Loucy (cell line): ENCODE results near the gene TRPM5.

ENCODE experiments used
- H2AFZ ChIP-seq: fragments of 200-600 bp; sonication (generic); 2 replicates; pipeline ENCODE4 v1.6.0; 2016; ENCODE audit warnings: antibody characterized with exemption, mild to moderate bottlenecking, low read length, moderate library complexity
- H3F3A ChIP-seq: fragments of 200-600 bp; 2 replicates; pipeline ENCODE4 v1.6.0; 2016; ENCODE audit warnings: antibody characterized with exemption, low read depth, mild to moderate bottlenecking
- H3K27me3 ChIP-seq: fragments of 200-600 bp; sonication (generic); 2 replicates; pipeline ENCODE4 v1.6.1; 2014; ENCODE audit warnings: low read length, mild to moderate bottlenecking; ENCODE audit not compliant: insufficient read depth, poor library complexity, severe bottlenecking
- H3K36me3 ChIP-seq: fragments of 200-600 bp; sonication (generic); 2 replicates; pipeline ENCODE4 v1.6.1; 2016; ENCODE audit warnings: low read length; ENCODE audit not compliant: insufficient read depth
- H3K4me1 ChIP-seq: fragments of 200-600 bp; sonication (generic); 2 replicates; pipeline ENCODE4 v1.5.1; 2014; ENCODE audit warnings: low read length, mild to moderate bottlenecking; ENCODE audit not compliant: insufficient read depth, poor library complexity, severe bottlenecking
- H3K4me2 ChIP-seq: fragments of 200-600 bp; sonication (generic); 2 replicates; pipeline ENCODE4 v1.6.0; 2014; ENCODE audit warnings: antibody characterized with exemption, low read length, low read depth, mild to moderate bottlenecking; ENCODE audit not compliant: poor library complexity, severe bottlenecking
- H3K4me3 ChIP-seq: fragments of 200-600 bp; sonication (generic); 2 replicates; pipeline ENCODE4 v1.5.1; 2014; ENCODE audit warnings: low read length, mild to moderate bottlenecking, mixed read lengths; ENCODE audit not compliant: poor library complexity, severe bottlenecking
- H3K79me2 ChIP-seq: fragments of 200-600 bp; sonication (generic); 2 replicates; pipeline ENCODE4 v1.6.1; 2014; ENCODE audit warnings: low read length; ENCODE audit not compliant: insufficient read depth
- H3K9ac ChIP-seq: fragments of 200-600 bp; sonication (generic); 2 replicates; pipeline ENCODE4 v1.6.0; 2014; ENCODE audit warnings: mild to moderate bottlenecking, low read depth, low read length, moderate library complexity; ENCODE audit not compliant: poor library complexity, severe bottlenecking
- H3K9me2 ChIP-seq: fragments of 200-600 bp; sonication (generic); replicated peaks from 2 replicates; pipeline ENCODE4 v1.6.1; 2016; ENCODE audit warnings: low read depth, low read length, mixed read lengths
- H3K9me3 ChIP-seq: fragments of 200-600 bp; sonication (generic); 2 replicates; pipeline ENCODE4 v1.6.1; 2014; ENCODE audit warnings: mild to moderate bottlenecking, antibody characterized with exemption, low read length, low read depth; ENCODE audit not compliant: insufficient read depth
- H4K20me1 ChIP-seq: fragments of 200-600 bp; sonication (generic); 2 replicates; pipeline ENCODE4 v1.6.0; 2014; ENCODE audit warnings: antibody characterized with exemption, low read length, mild to moderate bottlenecking; ENCODE audit not compliant: insufficient read depth, poor library complexity, severe bottlenecking
- EZH2phosphoT487 ChIP-seq: fragments of 200-600 bp; IDR thresholded peaks from 2 replicates; pipeline ENCODE4 v1.6.1; 2018; ENCODE audit warnings: antibody characterized with exemption, mild to moderate bottlenecking, moderate library complexity, borderline replicate concordance
- TF ChIP-seq, protein P1 (sequence below): fragments of 200-600 bp; sonication (generic); conservative IDR thresholded peaks from 2 replicates; pipeline ENCODE4 v1.5.1; 2014; ENCODE audit warnings: mild to moderate bottlenecking, antibody characterized with exemption, low read length

The TRPM5 gene

DNA sequence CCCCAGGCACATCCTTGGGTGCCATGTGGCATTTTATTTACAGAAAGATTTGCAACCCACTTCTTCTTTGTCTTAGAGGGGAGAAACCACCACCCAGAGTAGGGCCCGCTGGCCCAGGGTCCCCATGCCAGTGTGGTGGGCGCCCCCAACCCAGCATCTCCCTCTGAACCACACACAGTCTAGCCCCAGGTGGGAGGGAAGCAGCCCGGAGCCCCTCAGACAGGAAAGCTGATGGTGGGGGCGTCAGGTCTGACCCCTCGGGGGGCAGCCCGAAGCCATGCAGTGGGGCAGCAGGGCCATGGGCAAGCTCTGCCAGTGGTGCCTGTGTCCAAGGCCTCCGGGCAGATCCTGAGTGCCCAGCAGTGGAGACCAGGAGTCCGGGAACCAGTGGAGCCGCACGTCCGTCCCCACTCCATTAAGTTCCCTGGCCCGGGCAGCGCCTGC is 11.7 kb downstream of the TRPM5 start:
- no peak overlapping the region for H3K9ac ChIP-seq
- H3K27me3 ChIP-seq, result no peaks in the 10 kb centered on the region
- no peak overlapping the region for H3K4me3 ChIP-seq
- no peak overlapping the region for H3K4me2 ChIP-seq
- H3K79me2 ChIP-seq, result no peaks in the 10 kb centered on the region
- TF ChIP-seq EZH2phosphoT487, result no peak
- TF ChIP-seq, protein P1, sequence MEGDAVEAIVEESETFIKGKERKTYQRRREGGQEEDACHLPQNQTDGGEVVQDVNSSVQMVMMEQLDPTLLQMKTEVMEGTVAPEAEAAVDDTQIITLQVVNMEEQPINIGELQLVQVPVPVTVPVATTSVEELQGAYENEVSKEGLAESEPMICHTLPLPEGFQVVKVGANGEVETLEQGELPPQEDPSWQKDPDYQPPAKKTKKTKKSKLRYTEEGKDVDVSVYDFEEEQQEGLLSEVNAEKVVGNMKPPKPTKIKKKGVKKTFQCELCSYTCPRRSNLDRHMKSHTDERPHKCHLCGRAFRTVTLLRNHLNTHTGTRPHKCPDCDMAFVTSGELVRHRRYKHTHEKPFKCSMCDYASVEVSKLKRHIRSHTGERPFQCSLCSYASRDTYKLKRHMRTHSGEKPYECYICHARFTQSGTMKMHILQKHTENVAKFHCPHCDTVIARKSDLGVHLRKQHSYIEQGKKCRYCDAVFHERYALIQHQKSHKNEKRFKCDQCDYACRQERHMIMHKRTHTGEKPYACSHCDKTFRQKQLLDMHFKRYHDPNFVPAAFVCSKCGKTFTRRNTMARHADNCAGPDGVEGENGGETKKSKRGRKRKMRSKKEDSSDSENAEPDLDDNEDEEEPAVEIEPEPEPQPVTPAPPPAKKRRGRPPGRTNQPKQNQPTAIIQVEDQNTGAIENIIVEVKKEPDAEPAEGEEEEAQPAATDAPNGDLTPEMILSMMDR, result no peak
- H3K9me3 ChIP-seq, result no peaks in the 10 kb centered on the region
- H3F3A ChIP-seq, result no peaks in the 10 kb centered on the region
- no peaks in the 10 kb centered on the region for H3K36me3 ChIP-seq
- no peaks in the 10 kb centered on the region for H4K20me1 ChIP-seq
- no peaks in the 10 kb centered on the region for H3K9me2 ChIP-seq
- H2AFZ ChIP-seq, result no peak overlapping the region
- H3K4me1 ChIP-seq, result no peaks in the 10 kb centered on the region

DNA sequence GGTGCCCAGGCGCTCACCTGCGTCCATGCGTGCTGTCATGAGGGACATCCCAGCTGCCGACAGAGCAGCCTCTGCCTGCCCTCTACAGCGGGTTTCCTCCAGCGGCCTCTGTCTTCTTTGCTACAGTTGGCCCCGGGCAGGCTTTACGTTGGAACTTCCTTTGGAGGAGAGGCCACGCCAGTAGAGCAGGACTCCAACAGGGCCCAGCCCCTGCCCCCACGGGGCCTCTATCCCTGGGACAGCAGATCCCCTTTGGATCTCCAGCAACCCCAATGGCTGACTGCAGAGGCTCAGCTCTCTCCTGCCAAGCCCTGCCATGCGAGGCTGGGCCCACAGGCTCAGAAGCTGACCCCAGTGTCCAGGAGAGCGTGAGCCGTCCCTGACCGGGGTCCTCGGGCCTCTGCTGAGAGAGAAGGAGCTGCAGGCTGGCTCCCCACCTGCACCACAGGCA is 12.1 kb downstream of the TRPM5 start:
- Histone ChIP-seq H3K79me2 (no peaks in the 10 kb centered on the region), H2AFZ (no peak overlapping the region), H4K20me1 (no peaks in the 10 kb centered on the region), H3K4me1 (no peaks in the 10 kb centered on the region), H3K4me2 (no peak overlapping the region), H3K9me3 (no peaks in the 10 kb centered on the region), H3K9me2 (no peaks in the 10 kb centered on the region), H3K27me3 (no peaks in the 10 kb centered on the region), H3F3A (no peaks in the 10 kb centered on the region), H3K9ac (no peak overlapping the region), H3K36me3 (no peaks in the 10 kb centered on the region), H3K4me3 (no peak overlapping the region)
- TF ChIP-seq, protein P1, result no peak
- TF ChIP-seq EZH2phosphoT487, result no peak

DNA sequence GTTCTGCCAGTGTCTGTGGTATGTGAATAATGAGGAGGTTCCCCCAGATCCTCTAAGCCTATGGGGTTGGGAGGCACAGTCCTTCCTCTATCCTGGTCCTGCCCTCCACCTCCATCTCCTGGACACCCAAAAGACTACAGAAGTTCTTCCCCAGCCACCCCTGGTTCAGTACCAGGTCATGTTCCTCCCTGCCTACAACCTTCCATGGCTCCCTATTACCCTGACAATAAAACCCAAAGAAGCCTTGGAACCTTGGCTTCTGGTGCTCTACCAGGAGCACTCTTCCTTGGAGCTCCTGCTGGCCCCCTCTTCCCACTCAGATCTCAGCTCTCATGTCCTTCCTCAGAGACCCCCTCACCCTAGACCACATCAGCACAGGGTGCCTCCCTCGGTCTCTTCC is 12.9 kb downstream of the TRPM5 start:
- H3K4me2 ChIP-seq, result no peak overlapping the region
- no peaks in the 10 kb centered on the region for H4K20me1 ChIP-seq
- H3K9me3 ChIP-seq, result no peaks in the 10 kb centered on the region
- no peaks in the 10 kb centered on the region for H3K36me3 ChIP-seq
- H3K9me2 ChIP-seq, result no peaks in the 10 kb centered on the region
- no peak overlapping the region for H2AFZ ChIP-seq
- H3K27me3 ChIP-seq, result no peaks in the 10 kb centered on the region
- H3K9ac ChIP-seq, result no peak overlapping the region
- no peaks in the 10 kb centered on the region for H3F3A ChIP-seq
- no peaks in the 10 kb centered on the region for H3K79me2 ChIP-seq
- no peaks in the 10 kb centered on the region for H3K4me1 ChIP-seq
- no peak overlapping the region for H3K4me3 ChIP-seq
- no peak for TF ChIP-seq EZH2phosphoT487
- TF ChIP-seq, protein P1, result no peak
